SW480 (cell line): ENCODE measurements around the gene MAGI1.
A peak's percentile ranks its signal among the peaks of the same experiment; 100 is the strongest.
"Not testable (repeated sequence)": the region's sequence is repeated elsewhere in the genome, so short reads cannot be mapped to it uniquely, and the experiment has no call there.

Experiments
- DNase-seq: peaks from one replicate; pipeline ENCODE4 v3.0.0-alpha.2; 2016; ENCODE audit warnings: low spot score

Gene MAGI1

GRCh38 chr3:65628978-65629377, 409.7 kb downstream of the MAGI1 start:
- no peak for DNase-seq

- DNase-seq: no peak
These were observed 411.7 kb downstream of the MAGI1 start for GRCh38 chr3:65627062-65627461.

DNA sequence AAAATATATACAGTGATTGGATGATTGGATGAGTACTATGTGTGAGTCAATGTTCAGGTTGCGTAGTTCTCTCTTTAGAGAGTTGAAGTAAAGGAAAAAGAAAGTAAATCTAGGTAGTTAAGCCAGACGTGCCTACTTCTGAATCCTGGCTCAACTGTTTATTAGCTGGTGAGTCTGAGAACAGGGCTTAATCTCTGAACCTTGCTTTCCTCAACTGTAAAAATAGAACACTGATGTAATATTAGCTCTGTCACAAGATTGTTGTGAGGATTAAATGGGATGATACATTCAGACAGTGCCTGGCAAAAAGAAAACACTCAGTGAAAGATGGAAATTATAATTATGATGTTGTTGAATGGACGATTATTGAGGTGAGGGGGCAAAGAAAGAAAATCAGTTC, 413.4 kb downstream of the MAGI1 start:
- no peak for DNase-seq

GRCh38 chr3:65623362-65623761, 415.4 kb downstream of the MAGI1 start:
- DNase-seq: no peak

DNA sequence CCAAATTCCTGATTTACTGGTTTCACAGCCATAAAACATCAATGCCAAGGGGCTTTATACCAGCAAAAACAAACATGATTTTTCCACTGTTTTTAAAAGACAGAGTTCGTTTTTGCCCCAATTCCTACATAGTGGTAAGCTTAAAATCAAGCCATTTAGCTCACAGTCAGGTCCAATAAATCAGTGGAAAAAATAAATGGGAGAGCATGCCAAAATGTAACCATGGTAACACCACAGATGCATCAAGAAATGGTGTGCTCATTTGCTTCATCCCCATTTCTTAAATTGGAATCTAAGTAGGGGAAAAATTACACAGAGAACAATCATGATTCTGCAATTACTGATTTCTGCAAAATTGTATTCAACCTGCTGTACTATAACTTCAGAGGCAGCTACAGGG, 418.8 kb downstream of the MAGI1 start:
- no peak for DNase-seq

GRCh38 chr3:65619451-65619881, 419.3 kb downstream of the MAGI1 start:
- DNase-seq: peak; percentile 12

GRCh38 chr3:65618599-65618998, 420.1 kb downstream of the MAGI1 start:
- no peak for DNase-seq

DNA sequence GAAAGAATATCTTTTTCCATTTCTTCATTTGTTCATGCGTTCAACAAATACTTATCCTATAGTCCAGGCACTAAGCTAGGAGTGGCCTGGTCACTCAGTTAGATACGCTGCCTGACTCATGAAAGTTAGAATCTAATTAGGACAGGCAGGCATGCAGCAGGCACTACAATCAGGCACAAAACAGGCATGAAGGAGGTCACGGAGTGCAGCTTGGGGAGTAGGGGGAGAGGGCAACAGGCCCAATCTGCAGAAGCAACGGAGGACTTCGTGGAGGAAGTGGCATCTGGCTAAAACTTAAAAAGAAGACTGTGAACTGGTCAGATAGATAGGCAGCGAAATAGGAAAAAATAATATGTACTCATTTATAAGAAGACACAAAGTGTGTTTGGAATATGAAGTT, 420.9 kb downstream of the MAGI1 start:
- DNase-seq: no peak

DNA sequence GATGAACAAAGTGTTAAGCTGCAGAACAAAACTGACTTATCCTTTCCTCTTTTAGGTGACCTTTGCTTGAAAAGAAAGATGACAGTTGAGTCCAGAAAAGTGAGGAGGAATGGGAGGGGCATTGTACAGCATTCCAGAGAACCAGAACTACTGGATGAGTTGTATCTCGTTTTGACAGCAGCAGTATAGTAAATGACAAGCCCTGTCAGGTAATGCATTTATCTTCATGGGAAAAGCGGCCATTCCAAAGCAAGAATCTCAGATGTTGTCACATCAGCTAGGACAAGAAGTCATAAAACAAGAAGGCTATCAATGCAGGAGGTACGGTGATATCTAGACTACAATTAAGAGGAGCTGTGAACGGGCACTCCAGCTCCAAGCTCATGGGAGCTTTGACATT, 421.5 kb downstream of the MAGI1 start:
- no peak for DNase-seq

GRCh38 chr3:65616563-65616962, 422.2 kb downstream of the MAGI1 start:
- DNase-seq: no peak

DNA sequence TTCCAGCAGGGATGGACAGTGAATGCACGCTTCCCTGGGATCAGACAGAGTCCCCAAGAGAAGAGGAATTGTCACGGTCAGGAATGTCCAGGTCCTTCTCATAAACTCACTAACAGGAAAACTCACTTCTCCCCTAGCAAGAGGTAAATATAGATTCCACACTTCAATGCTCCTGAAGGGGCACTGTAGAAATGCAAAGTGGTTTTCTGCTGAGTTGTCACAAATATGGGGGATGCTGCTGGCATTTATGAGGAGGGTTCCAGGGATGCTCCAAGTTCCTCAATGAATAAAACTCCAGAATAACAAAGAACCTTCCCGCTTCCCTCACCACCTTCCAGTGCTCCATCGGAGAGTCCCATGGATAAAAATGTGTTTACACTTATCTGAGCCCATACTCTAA, 423.4 kb downstream of the MAGI1 start:
- no peak for DNase-seq

DNA sequence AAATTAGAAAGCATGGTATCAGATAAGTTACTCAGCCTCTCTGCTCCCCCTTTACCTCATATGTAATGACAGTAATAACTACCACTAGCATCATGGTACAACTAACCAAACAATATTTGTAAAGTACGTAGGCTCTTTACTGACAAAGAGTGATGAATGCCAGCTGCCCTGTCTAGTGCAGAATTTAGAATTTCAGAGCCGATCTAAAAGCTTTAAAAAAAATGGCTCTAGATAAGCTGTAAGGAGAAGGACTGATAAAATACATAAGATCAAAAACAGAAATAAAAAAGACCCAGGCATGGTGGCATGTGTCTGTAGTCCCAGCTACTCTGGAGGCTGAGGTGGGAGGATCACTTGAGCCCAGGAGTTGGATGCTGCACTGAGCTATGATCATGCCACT, 424.1 kb downstream of the MAGI1 start:
- no peak for DNase-seq

DNA sequence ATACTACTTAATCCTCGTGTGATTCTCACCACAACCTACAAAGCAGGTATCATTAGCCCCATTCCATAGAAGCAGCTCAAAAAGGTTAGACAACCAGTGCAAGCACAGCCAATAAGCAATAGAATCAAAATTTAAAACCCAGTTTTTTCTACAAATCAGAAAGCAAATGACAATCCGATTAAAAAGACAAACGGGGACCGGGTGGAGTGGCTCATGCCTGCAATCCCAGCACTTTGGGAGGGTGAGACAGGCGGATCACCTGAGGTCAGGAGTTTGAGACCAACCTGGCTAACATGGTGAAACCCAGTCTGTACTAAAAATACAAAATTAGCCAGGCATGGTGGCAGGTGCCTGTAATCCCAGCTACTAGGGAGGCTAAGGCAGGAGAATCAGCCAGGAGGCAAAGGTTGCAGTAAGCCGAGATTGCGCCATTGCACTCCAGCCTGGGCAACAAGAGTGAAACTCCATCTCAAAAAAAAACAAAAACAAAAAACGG, 430.7 kb downstream of the MAGI1 start:
- not testable (repeated sequence) for DNase-seq

DNA sequence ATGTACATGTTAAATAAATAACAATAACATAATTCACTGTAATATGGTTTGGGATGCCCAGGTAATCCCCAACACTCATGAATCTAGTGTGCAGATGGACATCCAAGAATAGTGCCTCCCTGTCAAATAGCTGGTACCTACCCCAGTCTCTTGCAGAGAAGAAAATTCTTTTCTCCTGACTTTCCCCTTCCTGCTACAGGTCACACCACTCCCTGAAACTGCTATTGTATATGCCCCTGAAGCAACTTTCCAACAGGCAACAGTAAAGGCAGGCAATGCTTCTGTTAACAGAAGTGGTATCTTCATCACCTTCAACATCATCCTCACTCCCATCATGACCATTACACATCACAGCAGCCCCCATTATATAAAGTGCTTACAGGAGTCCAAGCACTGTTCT, 431.6 kb downstream of the MAGI1 start:
- no peak for DNase-seq

GRCh38 chr3:65605876-65606432, 432.8 kb downstream of the MAGI1 start:
- no peak for DNase-seq

DNA sequence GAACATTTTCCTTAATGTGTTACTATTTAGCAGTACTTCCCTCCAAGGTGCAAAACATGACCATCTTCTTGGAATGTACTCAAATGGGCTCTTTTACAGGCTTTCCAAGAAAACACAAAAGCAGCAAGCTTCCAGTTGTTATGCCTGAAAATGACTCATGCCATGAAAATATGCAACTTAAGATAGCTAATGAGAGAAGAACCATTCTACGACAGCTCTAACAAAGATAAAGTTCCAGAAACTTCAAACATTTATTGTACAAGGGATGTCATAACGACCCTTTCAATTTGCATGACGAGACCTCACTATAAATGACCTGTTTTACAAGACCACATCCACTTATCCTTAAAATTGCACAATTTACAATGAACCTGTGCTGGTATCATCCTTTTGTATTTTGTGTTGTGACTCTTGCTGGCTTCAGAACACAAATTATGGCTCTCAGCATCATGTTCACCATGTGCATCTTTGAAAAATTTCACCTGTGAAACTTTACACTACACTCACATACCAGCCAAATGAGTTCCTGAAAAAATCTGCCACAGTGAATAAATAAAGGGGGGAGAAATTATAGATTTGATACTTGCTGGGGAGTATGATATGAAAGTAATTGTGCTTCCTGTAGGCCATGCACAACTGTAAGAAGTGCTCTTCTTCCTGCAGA, 433.7 kb downstream of the MAGI1 start:
- DNase-seq: no peak

DNA sequence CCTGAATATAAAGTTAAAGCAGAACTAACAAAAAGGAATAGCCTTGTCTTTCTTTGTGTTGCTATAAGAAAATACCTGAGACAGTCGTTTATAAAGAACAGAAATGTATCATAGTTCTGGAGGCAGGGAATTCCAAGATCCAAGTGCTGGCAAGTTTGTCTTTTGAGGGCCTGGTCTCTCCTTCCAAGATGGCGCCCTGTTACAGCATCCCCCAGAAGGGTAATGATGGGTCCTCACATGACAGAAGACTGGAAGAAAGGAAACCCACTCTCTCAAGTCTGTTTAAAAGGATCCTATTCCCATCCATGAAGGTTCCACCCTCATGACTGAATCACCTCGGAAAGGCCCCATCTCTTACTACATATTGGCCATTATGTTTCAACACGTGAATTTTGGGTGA, 435.1 kb downstream of the MAGI1 start:
- DNase-seq: no peak

DNA sequence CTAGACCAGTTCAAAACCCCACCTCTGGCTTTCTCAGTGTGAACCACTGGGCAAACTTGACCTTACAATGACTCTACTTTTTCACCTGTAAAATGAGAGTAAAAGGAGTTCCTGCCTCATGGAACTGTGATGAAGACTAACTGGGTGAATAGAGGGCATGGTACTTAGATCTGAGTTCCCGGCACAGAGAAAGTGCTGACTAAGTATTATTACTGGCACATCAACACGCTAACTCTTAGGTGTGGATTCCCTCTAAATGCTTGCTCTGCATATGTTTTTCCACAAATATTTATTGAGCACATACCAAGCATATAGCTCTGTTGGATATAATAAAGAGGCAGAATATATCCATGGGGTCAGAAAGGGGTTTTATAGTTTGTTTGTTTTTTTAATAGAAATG, 437.8 kb downstream of the MAGI1 start:
- no peak for DNase-seq

GRCh38 chr3:65597952-65598413, 440.7 kb downstream of the MAGI1 start:
- DNase-seq: peak; percentile 67

- peak; percentile 98 for DNase-seq
These were observed 441.3 kb downstream of the MAGI1 start for GRCh38 chr3:65597226-65597951.

DNA sequence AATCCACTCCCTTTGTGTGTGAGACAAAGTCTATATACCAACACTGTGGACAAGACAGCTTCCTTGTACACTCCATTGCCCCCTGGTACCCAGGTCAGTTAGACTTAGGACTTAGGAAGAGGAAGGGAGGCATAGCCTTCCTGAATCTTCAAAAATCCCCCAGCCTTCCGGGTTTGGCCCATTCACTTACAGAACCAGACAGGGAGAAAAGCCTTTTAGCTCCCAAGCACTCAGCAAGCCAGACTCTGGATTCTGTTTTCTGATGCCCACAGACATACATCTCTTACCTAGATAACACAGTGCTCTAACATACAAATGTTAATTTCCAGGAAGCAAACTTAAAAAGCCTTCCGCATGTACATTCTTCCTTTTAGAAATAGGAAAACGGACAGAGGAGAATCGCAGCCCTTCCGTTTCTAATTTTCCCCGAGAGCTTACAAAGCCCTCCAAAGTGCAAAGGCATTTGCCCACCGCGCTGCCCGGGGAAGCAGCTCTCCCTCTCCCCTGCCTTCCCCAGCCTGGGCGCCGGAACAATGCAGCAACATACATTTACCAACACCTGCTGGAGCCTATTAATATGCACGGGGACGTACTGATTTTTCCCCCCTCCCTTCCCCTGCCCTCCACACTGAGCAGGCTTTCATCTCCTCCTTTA, 442.0 kb downstream of the MAGI1 start:
- DNase-seq: no peak

- no peak for DNase-seq
These were observed 442.8 kb downstream of the MAGI1 start for GRCh38 chr3:65596029-65596300.
